Nephron progenitor cell (in vitro differentiated cells): ENCODE measurements around the gene EID2.

Experiments
- DNase-seq: peaks from one replicate; pipeline ENCODE4 v3.0.0; 2021
- H3K27ac Mint-ChIP-seq: 2 replicates; pipeline ENCODE4 v1.8.0; 2021; ENCODE audit warnings: mild to moderate bottlenecking, moderate library complexity, mixed read lengths
- H3K27me3 Mint-ChIP-seq: 2 replicates; pipeline ENCODE4 v1.8.0; 2021; ENCODE audit warnings: mild to moderate bottlenecking, low read depth, mixed read lengths; ENCODE audit not compliant: poor library complexity
- H3K36me3 Mint-ChIP-seq: 2 replicates; pipeline ENCODE4 v1.8.0; 2021; ENCODE audit warnings: low read depth, mixed read lengths
- H3K4me1 Mint-ChIP-seq: 2 replicates; pipeline ENCODE4 v1.8.0; 2021; ENCODE audit warnings: mixed read lengths
- H3K4me3 Mint-ChIP-seq: 2 replicates; pipeline ENCODE4 v1.8.0; 2021; ENCODE audit warnings: mild to moderate bottlenecking, moderate library complexity, mixed read lengths
- H3K9me3 Mint-ChIP-seq: 2 replicates; pipeline ENCODE4 v1.8.0; 2021; ENCODE audit warnings: mild to moderate bottlenecking, moderate library complexity, mixed read lengths
- TF ChIP-seq, protein P1 (sequence below): fragments of 200-600 bp; sonication (generic); IDR thresholded peaks from 2 replicates; pipeline ENCODE4 v1.5.0; 2021; ENCODE audit warnings: antibody characterized with exemption

EID2 gene

GRCh38 chr19:39507715-39508364 lies 32.1 kb downstream of the EID2 start:
- H3K9me3 Mint-ChIP-seq: peaks cover 10% of the 10 kb centered on the region
- peaks cover 19% of the 10 kb centered on the region for H3K4me1 Mint-ChIP-seq
- peaks cover 23% of the 10 kb centered on the region for H3K27me3 Mint-ChIP-seq
- DNase-seq: no peak
- H3K4me3 Mint-ChIP-seq: peak overlapping the region; percentile 76
- TF ChIP-seq, protein P1, sequence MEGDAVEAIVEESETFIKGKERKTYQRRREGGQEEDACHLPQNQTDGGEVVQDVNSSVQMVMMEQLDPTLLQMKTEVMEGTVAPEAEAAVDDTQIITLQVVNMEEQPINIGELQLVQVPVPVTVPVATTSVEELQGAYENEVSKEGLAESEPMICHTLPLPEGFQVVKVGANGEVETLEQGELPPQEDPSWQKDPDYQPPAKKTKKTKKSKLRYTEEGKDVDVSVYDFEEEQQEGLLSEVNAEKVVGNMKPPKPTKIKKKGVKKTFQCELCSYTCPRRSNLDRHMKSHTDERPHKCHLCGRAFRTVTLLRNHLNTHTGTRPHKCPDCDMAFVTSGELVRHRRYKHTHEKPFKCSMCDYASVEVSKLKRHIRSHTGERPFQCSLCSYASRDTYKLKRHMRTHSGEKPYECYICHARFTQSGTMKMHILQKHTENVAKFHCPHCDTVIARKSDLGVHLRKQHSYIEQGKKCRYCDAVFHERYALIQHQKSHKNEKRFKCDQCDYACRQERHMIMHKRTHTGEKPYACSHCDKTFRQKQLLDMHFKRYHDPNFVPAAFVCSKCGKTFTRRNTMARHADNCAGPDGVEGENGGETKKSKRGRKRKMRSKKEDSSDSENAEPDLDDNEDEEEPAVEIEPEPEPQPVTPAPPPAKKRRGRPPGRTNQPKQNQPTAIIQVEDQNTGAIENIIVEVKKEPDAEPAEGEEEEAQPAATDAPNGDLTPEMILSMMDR: no peak
- no peak overlapping the region for H3K27ac Mint-ChIP-seq
- peaks cover 22% of the 10 kb centered on the region for H3K36me3 Mint-ChIP-seq

DNA sequence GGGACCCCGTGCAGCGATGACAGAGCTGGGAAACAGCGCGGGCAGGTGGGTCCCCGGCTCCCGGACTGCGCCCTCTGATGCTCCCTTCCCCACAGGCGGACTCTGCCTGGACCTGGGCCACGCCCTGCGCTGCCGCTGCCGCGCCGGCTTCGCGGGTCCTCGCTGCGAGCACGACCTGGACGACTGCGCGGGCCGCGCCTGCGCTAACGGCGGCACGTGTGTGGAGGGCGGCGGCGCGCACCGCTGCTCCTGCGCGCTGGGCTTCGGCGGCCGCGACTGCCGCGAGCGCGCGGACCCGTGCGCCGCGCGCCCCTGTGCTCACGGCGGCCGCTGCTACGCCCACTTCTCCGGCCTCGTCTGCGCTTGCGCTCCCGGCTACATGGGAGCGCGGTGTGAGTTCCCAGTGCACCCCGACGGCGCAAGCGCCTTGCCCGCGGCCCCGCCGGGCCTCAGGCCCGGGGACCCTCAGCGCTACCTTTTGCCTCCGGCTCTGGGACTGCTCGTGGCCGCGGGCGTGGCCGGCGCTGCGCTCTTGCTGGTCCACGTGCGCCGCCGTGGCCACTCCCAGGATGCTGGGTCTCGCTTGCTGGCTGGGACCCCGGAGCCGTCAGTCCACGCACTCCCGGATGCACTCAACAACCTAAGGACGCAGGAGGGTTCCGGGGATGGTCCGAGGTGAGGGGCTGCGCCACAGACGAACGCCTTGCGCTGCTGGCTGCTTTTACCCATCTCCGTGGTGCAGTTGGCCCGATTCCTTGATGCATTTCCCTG lies 32.8 kb downstream of the EID2 start:
- H3K36me3 Mint-ChIP-seq: peaks cover 22% of the 10 kb centered on the region

DNA sequence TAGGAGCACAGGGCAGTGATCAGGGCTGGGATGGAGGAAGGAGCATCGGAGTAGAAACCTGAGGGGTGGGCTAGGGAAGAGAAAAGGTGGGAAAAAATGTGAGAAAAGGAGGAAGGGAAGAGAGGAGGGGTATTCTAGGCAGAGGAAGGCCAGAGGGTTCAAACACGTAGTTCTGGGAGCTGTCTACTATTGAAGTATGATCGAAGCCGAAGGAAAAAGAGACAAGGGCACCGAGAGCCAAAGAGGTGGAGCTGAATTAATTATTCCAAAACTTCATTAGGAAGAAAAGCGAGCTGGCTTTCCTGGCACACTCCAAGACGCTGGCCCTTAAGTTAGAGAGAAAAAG lies 33.4 kb downstream of the EID2 start:
- Mint-ChIP-seq H3K27ac (no peak overlapping the region), H3K4me3 (peak overlapping the region; percentile 60), H3K9me3 (peaks cover 10% of the 10 kb centered on the region), H3K27me3 (peaks cover 23% of the 10 kb centered on the region), H3K36me3 (peaks cover 25% of the 10 kb centered on the region), H3K4me1 (peaks cover 19% of the 10 kb centered on the region)
- no peak for DNase-seq
- TF ChIP-seq, protein P1: no peak

More for the DNA sequence above, 32.8 kb downstream of the EID2 start:
- H3K4me1 Mint-ChIP-seq: peaks cover 19% of the 10 kb centered on the region
- no peak overlapping the region for H3K27ac Mint-ChIP-seq
- peaks cover 10% of the 10 kb centered on the region for H3K9me3 Mint-ChIP-seq
- H3K27me3 Mint-ChIP-seq: peaks cover 23% of the 10 kb centered on the region
- DNase-seq: peak; percentile 81
- TF ChIP-seq, protein P1: no peak
- peak overlapping the region; percentile 76 for H3K4me3 Mint-ChIP-seq

DNA sequence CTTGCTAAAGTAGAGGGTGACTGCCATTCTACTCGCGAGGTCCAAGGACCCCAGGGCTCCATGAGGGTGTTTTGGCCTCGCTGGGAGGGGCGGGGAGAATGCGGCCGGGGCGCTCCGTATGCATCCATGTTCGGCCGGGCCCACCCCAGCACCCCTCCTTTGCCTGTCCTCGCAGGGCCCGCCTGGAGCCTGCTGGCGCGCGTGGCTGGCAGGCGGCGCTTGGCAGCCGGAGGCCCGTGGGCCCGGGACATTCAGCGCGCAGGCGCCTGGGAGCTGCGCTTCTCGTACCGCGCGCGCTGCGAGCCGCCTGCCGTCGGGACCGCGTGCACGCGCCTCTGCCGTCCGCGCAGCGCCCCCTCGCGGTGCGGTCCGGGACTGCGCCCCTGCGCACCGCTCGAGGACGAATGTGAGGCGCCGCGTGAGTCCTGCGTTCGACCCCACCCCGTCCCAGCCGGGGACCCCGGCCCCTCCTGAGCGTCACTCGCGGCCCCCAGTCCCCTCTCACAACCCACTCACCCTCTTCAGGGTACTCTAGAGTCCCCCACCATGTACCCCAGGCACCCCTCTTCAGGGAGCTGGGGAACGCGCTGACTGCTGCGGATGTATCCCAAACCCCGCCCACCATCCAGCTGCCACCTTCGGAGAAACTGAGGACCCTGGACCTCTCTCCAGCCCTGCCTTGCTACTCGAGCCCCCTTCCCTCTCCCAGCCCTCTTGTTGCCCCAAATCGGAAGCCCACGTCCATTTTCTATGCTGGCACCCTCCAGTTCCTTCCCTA lies 37.1 kb downstream of the EID2 start:
- TF ChIP-seq, protein P1: peak; percentile 78
- H3K36me3 Mint-ChIP-seq: peaks cover 35% of the 10 kb centered on the region
- no peak overlapping the region for H3K4me3 Mint-ChIP-seq
- H3K9me3 Mint-ChIP-seq: peaks cover 10% of the 10 kb centered on the region
- peaks cover 28% of the 10 kb centered on the region for H3K4me1 Mint-ChIP-seq
- H3K27me3 Mint-ChIP-seq: peaks cover 22% of the 10 kb centered on the region
- DNase-seq: peak; percentile 84
- H3K27ac Mint-ChIP-seq: no peak overlapping the region

GRCh38 chr19:39501340-39501739 lies 38.6 kb downstream of the EID2 start:
- Mint-ChIP-seq H3K9me3 (peaks cover 6% of the 10 kb centered on the region), H3K36me3 (peaks cover 32% of the 10 kb centered on the region), H3K27me3 (peaks cover 17% of the 10 kb centered on the region), H3K27ac (no peak overlapping the region), H3K4me1 (peaks cover 26% of the 10 kb centered on the region), H3K4me3 (no peak overlapping the region)
- TF ChIP-seq, protein P1: no peak
- DNase-seq: no peak
